Astrocyte of the hippocampus (primary cell): ENCODE results near the gene HDAC5.
"Not testable (repeated sequence)": the region's sequence is repeated elsewhere in the genome, so short reads cannot be mapped to it uniquely, and the experiment has no call there.

Experiments used
- DNase-seq: peaks from one replicate; pipeline ENCODE4 v3.0.0; 2011; ENCODE audit warnings: low read depth, low spot score

The HDAC5 gene

GRCh38 chr17:44111777-44112176 lies 11.7 kb downstream of the HDAC5 start:
- no peak for DNase-seq

- peak; percentile 95 for DNase-seq
Measured at GRCh38 chr17:44110823-44111633, 12.4 kb downstream of the HDAC5 start.

GRCh38 chr17:44110011-44110686 lies 13.3 kb downstream of the HDAC5 start:
- DNase-seq: no peak

GRCh38 chr17:44109312-44109630 lies 14.2 kb downstream of the HDAC5 start:
- no peak for DNase-seq

GRCh38 chr17:44108440-44109311 lies 14.8 kb downstream of the HDAC5 start:
- DNase-seq: peak; percentile 99

- no peak for DNase-seq
Measured at GRCh38 chr17:44106801-44107200, 16.6 kb downstream of the HDAC5 start.

- no peak for DNase-seq
Measured at GRCh38 chr17:44105941-44106340, 17.5 kb downstream of the HDAC5 start.

- DNase-seq: no peak
Measured at GRCh38 chr17:44105483-44105882, 18.0 kb downstream of the HDAC5 start.

- DNase-seq: no peak
Measured at GRCh38 chr17:44102849-44103622, 20.4 kb downstream of the HDAC5 start.

GRCh38 chr17:44101858-44102257 lies 21.6 kb downstream of the HDAC5 start:
- DNase-seq: not testable (repeated sequence)

GRCh38 chr17:44097110-44097958 lies 26.1 kb downstream of the HDAC5 start:
- peak; percentile 74 for DNase-seq

GRCh38 chr17:44095647-44096496 lies 27.6 kb downstream of the HDAC5 start:
- DNase-seq: peak; percentile 85

GRCh38 chr17:44095388-44095646 lies 28.1 kb downstream of the HDAC5 start:
- DNase-seq: no peak

- no peak for DNase-seq
Measured at GRCh38 chr17:44094701-44095387, 28.6 kb downstream of the HDAC5 start.

- no peak for DNase-seq
Measured at GRCh38 chr17:44093231-44093900, 30.1 kb downstream of the HDAC5 start.

GRCh38 chr17:44092051-44092450 lies 31.4 kb downstream of the HDAC5 start:
- no peak for DNase-seq

- no peak for DNase-seq
Measured at GRCh38 chr17:44091200-44091997, 32.0 kb downstream of the HDAC5 start.

- DNase-seq: no peak
Measured at GRCh38 chr17:44088254-44088653, 35.2 kb downstream of the HDAC5 start.
